ENCODE results near the gene IL3RA. TPM values are rescaled to one million over a fixed set of nuclear protein-coding genes. Genes with fewer than 3 reads are reported as not detected.

Gene IL3RA
- total and polyA plus RNA-seq, 2 of the 8 experiments (the other 6 are each of a cell fraction or from before 2014, with no cell fraction given): 0.11 TPM; not detected in 1

- no peak for TF ChIP-seq RBBP5 (IDR thresholded peaks at IDR 0.05; ENCODE audit: borderline replicate concordance, low read depth, low read length)
- TF ChIP-seq GABPA (IDR thresholded peaks at IDR 0.05; ENCODE audit: borderline replicate concordance, insufficient read depth, low read length): no peak
- no peak for TF ChIP-seq CHD1 (IDR thresholded peaks at IDR 0.05; ENCODE audit: low read depth, low read length)
These were observed 15.6 kb downstream of the IL3RA start (continued) for GRCh38 chrX:1351981-1352714.

All from H1 (cell line).